ENCODE results near the gene LRMDA.

Gene LRMDA

DNA sequence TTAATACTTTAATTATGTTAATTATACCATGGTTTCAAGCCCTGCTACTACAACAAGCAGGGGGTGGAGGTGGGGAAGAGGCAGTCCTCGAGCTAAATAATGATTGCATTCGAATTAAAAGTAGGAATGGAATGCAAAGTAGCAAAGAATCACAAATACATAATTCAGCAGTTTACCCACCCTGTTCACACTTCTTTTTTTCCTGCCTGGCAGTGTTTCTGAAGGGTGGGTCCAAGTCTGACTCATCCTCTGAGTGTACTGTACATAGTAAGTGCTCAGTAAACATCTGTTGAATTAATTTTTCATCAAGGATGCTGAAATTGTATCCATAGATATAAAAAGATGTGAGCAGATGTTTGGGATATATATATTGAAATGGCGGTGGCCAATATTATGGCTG, 778.8 kb downstream of the LRMDA start:
- no peak for DNase-seq (ENCODE audit: low spot score)

GRCh38 chr10:76211691-76212090, 780.3 kb downstream of the LRMDA start:
- DNase-seq (ENCODE audit: low spot score): no peak

- no peak for DNase-seq (ENCODE audit: low spot score)
These were observed 782.5 kb downstream of the LRMDA start for GRCh38 chr10:76213876-76214275.

DNA sequence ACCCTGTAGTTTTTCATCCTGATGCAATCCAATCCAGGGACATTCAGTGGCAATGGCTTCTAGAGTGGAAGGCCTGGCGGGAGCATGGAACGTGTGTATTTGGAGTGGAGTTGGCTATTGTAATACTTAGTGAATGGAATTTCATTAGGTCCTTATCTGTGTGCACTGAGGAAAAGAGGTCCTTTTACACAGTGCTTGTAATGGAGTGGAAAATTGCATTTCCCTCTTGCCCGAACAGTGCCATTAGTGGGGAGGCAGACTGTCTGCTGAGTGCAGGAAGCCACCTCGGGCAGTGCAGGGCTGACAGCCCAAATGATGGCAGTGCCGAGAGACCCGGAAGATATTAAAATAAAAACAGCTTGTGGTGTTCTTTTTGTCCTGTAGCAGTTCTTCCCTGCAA, 786.6 kb downstream of the LRMDA start:
- no peak for DNase-seq (ENCODE audit: low spot score)

DNA sequence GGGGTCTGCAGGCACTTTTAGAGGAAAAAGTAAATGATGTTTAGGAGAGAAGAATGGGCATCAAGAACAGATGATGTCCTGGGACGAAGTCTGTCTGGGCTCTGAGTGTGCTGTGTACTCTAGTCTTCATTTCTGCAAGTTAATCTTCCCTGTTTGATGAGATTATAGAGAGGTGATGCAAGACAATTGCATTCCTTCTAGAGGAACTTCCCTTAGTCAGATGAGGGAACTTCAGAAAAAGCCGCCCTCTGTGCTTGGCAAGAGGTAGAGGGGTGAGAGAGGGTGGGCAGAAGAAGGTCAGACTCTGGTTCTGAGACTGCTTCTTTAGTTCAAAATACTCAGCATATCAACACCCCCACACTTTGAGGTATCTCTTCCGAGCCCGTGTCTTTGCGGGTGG, 797.9 kb downstream of the LRMDA start:
- no peak for DNase-seq (ENCODE audit: low spot score)

- DNase-seq (ENCODE audit: low spot score): no peak
These were observed 799.5 kb downstream of the LRMDA start for GRCh38 chr10:76230921-76231285.

DNA sequence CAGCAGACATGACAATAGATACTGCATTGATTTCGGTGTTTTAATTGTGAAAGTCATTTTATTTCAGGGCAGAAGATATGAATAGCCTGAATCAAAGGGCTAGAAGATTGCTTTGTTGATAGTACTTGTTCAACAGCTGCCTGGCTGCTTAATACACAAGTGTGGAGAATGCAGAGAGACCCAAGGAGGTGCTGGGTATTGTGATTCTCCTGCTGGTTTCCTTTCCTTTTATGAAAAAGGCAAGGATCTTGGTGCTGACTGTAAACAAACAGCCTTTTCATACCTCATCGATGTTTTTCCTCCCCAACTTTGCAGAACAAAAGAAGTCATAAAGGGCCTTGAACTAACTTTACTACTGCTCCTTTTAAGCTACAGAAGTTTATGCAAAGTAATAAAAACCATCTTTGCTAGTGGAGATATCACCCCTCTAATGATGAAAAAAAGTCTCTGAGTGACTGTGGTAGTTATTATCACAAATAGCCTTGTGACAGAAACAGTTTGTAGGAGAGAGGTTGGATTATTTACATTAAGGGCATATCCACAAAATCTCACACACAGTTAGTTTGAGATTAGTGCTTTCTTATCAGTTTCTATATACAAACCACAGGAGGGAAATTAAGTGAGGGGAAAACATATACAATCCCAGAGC, 800.0 kb downstream of the LRMDA start:
- DNase-seq (ENCODE audit: low spot score): no peak

- DNase-seq (ENCODE audit: low spot score): no peak
These were observed 803.2 kb downstream of the LRMDA start for GRCh38 chr10:76234499-76235226.

- no peak for DNase-seq (ENCODE audit: low spot score)
These were observed 804.9 kb downstream of the LRMDA start for GRCh38 chr10:76236356-76236755.

DNA sequence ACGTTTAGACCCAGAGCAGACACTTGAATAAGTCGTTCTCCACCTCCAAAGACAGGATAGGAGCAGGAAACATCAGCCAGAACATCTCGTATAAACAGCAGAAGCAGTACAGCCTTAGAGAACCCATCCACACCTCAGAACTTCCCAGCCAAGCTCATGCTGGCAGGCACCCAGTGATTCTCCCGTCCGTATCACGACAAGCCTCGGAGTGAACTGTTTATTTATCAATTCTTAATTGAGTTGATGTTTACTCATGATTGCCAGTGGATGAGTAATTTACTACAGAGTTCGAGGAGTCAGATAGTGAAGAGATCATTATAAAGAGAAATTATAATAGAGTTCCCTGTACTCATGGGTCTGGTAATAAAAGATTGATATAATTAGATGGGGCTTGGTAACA, 811.5 kb downstream of the LRMDA start:
- DNase-seq (ENCODE audit: low spot score): no peak

- no peak for DNase-seq (ENCODE audit: low spot score)
These were observed 812.8 kb downstream of the LRMDA start for GRCh38 chr10:76244061-76244686.

- DNase-seq (ENCODE audit: low spot score): no peak
These were observed 814.6 kb downstream of the LRMDA start for GRCh38 chr10:76245951-76246495.

DNA sequence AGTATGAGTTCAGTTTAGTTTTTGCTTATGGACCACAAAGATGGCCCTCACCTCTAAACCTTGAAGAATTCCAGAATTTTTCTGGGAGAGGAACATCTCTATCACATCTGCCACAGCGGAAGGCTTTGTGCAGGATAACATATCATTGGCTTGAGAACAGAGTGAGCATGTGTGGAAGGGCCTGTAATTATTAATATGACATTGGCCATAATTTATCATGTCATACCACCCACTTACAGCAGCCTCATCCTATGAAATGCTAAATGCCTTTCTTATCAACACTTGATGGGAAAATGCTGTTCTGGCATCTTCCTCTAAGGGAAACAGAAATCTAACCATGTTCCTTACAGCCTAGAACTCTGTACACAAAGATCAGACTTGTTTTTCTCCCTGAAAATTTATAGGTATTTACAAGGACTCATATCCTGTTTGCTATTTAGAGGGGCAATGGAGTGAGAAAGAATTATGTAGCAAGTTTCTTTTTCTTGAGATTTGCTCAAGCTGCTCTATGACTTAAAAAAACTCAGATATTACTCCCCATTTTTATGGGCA, 817.3 kb downstream of the LRMDA start:
- no peak for DNase-seq (ENCODE audit: low spot score)

DNA sequence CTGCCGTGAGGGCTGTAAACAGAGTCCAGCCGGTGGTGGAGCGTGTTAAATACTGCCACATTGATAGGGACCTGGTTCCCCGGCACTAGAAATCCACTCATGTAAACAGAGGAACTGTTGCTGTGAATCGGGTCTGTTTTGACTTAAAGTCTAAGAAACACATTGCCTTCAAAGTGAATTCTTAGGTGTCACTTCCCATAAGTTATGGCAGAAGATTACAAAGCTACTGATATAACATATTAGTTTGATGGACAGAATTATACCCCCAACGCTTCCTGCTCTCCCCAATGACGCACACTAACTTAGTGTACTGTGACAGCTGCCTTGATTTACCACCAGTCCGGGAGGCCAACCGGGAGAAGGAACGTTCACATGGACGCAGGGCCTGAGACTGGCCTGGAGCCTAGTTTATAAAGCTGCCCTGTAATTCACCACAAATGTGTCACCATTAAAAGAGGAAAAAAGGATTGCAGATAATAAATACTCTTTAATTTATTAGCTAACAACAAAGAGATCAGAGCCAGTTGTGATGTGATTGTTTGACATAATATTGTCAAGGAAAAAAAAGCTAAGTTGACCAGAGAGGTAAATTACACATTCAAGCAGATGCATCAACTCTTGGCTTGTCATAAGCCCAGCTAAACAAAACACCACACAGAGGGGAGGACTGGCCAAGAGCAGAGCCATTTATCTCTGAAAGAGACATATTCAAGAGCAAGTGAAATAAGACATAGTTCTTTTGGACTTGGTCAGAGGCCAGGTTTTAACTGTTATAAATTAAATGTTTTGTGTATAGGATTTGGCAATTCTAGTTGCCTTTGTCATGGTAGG, 820.6 kb downstream of the LRMDA start:
- no peak for DNase-seq (ENCODE audit: low spot score)

DNA sequence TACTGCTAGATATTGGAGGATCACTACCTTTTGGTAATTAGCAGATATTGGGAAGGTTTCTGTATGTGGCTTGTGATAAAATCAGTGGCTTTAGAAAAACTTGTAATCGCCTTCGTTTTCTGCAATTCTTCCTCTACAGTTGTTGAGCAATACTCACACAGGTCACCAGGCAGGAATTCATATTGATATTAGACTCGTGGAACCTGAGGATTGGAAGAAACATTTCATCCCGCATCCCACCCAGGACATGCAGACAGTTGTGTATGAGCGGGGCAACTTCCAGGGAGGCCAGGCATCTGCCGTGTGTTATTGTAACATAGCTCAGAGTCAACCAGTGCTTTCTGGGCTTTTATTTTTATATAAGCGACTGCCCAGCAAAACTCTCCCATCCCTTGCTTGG, 821.3 kb downstream of the LRMDA start:
- DNase-seq (ENCODE audit: low spot score): no peak

GRCh38 chr10:76255241-76255640, 823.8 kb downstream of the LRMDA start:
- no peak for DNase-seq (ENCODE audit: low spot score)

DNA sequence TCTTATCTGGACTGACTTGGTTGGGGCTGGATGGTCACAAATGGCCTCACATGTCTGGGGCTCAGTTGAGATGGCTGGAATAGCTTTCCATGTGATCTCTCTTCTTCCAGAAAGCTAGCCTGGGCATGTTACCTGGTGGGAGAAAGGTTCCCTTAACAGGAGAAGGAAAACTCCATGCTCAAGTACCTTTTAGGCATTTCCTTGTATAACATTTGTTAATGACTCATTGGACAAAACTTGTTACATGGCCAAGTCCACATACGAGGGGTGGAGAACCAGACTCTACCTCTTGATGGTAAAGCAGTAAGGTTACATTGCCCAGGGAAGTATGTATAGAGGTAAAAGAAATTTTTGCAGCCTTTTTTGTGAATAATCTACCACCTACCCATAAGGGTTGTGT, 826.4 kb downstream of the LRMDA start:
- no peak for DNase-seq (ENCODE audit: low spot score)

- DNase-seq (ENCODE audit: low spot score): no peak
These were observed 834.2 kb downstream of the LRMDA start for GRCh38 chr10:76265441-76266113.

DNA sequence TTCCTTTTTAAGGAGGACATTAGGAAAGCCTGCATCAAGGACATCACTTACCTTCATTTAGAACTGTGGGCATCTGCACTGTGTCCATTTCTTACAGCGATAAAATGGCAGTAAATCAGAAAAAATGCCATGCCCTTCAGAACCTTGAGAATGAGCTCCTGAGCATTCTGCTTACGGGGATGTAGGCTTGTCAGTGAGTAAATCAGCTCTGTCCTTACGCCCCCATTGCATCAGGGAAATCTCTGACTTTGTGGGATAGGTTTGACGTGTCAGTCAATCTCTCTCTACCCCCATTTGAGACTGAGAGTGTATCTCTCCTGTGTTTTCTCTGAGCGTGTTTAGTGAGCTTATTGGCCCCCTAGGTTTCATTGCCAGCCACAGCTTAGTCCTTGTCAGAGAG, 837.1 kb downstream of the LRMDA start:
- DNase-seq (ENCODE audit: low spot score): no peak

- DNase-seq (ENCODE audit: low spot score): no peak
These were observed 837.5 kb downstream of the LRMDA start for GRCh38 chr10:76268954-76269353.

DNA sequence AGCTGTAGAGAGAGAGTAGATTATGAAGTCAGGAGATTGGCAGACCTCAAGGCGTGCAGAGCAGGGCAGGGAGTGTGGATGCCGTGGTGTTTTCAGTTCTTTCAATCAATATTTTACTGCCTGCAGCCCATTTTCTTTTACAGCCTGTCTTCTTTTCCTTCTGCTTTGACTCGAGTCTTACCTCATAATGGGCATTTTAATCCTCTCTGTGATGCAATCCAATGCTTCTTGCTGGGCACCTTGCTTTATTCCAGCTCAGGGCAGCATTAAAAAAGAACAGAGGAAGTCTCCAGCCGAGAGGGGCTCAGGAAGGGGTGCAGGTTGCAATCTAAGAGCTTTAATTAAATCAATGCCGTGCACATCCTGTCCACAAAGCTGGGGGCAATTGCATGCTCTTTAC, 839.0 kb downstream of the LRMDA start:
- no peak for DNase-seq (ENCODE audit: low spot score)

GRCh38 chr10:76274933-76275332, 843.5 kb downstream of the LRMDA start:
- no peak for DNase-seq (ENCODE audit: low spot score)

Data from ecto neural progenitor cell (in vitro differentiated cells).